Thyroid gland (tissue), 4 donors: ENCODE data around the gene SMCO2. TPM values are rescaled to one million over a fixed set of nuclear protein-coding genes. Genes with fewer than 3 reads are reported as not detected.

ENCODE experiments used
- DNase-seq, 2 donors: peaks; one replicate each; pipeline ENCODE4 v3.0.0-alpha.2; 2019
- H3K27ac ChIP-seq, 3 donors: fragments of 200-600 bp; sonication (generic); 1 replicate in 2 of 3; 2 replicates in 1 of 3; pipeline ENCODE4 v1.5.1; 2016 to 2019; ENCODE audit warnings: mild to moderate bottlenecking in 1 of 3, moderate library complexity in 1 of 3
- H3K27me3 ChIP-seq: fragments of 200-600 bp; sonication (generic); one replicate; pipeline ENCODE4 v1.5.1; 2019
- H3K36me3 ChIP-seq, 2 donors: fragments of 200-600 bp; sonication (generic); one replicate each; pipeline ENCODE4 v1.5.1; 2016 to 2019
- H3K4me1 ChIP-seq, 2 donors: fragments of 200-600 bp; sonication (generic); one replicate each; pipeline ENCODE4 v1.5.1; 2017 to 2019
- H3K4me3 ChIP-seq, 3 donors: fragments of 200-600 bp; sonication (generic); replicated peaks in 1 of 3; 1 replicate in 2 of 3; 2 replicates in 1 of 3; pipeline ENCODE4 v1.5.1; 2016; ENCODE audit warnings: mild to moderate bottlenecking in 1 of 3
- H3K9me3 ChIP-seq: fragments of 200-600 bp; sonication (generic); one replicate; pipeline ENCODE4 v1.5.1; 2017
- POLR2A ChIP-seq, 2 donors: fragments of 450-650 bp; IDR thresholded peaks; one replicate each; pipeline ENCODE4 v1.6.1; 2017; ENCODE audit warnings: antibody characterized with exemption in 2 of 2, mild to moderate bottlenecking in 2 of 2, moderate library complexity in 1 of 2
- whole genome bisulfite sequencing, 2 donors: methylation state at CpG; one replicate each; pipeline ENCODE4 v1.1.5; 2017; 5-methylcytosine and 5-hydroxymethylcytosine counted together
- intact Hi-C: fragments of 100-400 bp; cut with DNase I; formaldehyde crosslinking; loops from one replicate; pipeline ENCODE4 v1.15.1; 2023
- total RNA-seq, 4 donors: library from RNA; depleted of rRNA; stranded (reverse); fragments of >200 nt; gene quantifications; one replicate each; pipeline ENCODE4 v1.2.3, GENCODE V29; 2016
- TF ChIP-seq, protein P1 (sequence below), 6 experiments: fragments of 200-600 bp in 3 of 6; fragments of 450-650 bp in 3 of 6; sonication (generic) in 3 of 6; IDR thresholded peaks; one replicate each; pipeline ENCODE4 v1.5.1; 2016 to 2019; ENCODE audit warnings: antibody characterized with exemption in 6 of 6, mild to moderate bottlenecking in 2 of 6, inconsistent platforms in 1 of 6, moderate library complexity in 1 of 6

Gene SMCO2
- total RNA-seq, 4 donors from 2014 or later, result not detected

- intact Hi-C loops, result no loop called here
- H3K9me3 ChIP-seq, result no peaks in the 10 kb centered on the region
- no peaks in the 10 kb centered on the region for H3K27me3 ChIP-seq
- no peak overlapping the region for H3K27ac ChIP-seq
- DNase-seq, result no peak
- H3K4me3 ChIP-seq, result no peak overlapping the region
- H3K4me1 ChIP-seq, result no peaks in the 10 kb centered on the region
- H3K36me3 ChIP-seq, result no peaks in the 10 kb centered on the region
- 78 to 80% methylated on average over 1 of the region's 1 CpG for WGBS, 2 donors
- TF ChIP-seq POLR2A (IDR thresholded peaks at IDR 0.05), result no peak
- TF ChIP-seq, protein P1, sequence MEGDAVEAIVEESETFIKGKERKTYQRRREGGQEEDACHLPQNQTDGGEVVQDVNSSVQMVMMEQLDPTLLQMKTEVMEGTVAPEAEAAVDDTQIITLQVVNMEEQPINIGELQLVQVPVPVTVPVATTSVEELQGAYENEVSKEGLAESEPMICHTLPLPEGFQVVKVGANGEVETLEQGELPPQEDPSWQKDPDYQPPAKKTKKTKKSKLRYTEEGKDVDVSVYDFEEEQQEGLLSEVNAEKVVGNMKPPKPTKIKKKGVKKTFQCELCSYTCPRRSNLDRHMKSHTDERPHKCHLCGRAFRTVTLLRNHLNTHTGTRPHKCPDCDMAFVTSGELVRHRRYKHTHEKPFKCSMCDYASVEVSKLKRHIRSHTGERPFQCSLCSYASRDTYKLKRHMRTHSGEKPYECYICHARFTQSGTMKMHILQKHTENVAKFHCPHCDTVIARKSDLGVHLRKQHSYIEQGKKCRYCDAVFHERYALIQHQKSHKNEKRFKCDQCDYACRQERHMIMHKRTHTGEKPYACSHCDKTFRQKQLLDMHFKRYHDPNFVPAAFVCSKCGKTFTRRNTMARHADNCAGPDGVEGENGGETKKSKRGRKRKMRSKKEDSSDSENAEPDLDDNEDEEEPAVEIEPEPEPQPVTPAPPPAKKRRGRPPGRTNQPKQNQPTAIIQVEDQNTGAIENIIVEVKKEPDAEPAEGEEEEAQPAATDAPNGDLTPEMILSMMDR (IDR thresholded peaks at IDR 0.05), result no peak
Observed at GRCh38 chr12:27480016-27480415, 33.5 kb downstream of the SMCO2 start.

DNA sequence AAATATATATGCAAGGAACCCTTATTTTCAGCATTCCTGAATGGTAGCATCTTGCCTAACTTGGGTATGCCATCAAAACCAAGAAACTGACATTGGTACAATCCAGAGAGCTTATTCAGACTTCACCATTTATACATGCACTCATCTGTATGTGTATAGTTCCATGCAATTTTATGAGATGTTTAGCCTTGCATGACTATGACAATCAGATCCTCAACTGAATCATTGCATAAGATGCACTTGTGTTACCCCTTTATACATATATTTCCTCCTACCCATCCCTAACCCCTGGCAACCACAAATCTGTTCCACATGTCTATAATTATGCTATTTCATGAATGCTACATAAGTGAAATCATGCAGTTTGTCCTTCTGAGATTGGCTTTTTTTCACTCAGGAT lies 40.4 kb downstream of the SMCO2 start:
- TF ChIP-seq, protein P1 (IDR thresholded peaks at IDR 0.05), result no peak
- no peak for TF ChIP-seq POLR2A (IDR thresholded peaks at IDR 0.05)
- DNase-seq, result no peak
- no peaks in the 10 kb centered on the region for H3K4me1 ChIP-seq
- no peak overlapping the region for H3K4me3 ChIP-seq
- no peaks in the 10 kb centered on the region for H3K27me3 ChIP-seq
- no peak overlapping the region for H3K27ac ChIP-seq
- H3K36me3 ChIP-seq, result no peaks in the 10 kb centered on the region
- intact Hi-C loops, result no loop called here
- no peaks in the 10 kb centered on the region for H3K9me3 ChIP-seq

GRCh38 chr12:27488479-27488878 lies 41.9 kb downstream of the SMCO2 start:
- intact Hi-C loops, result no loop called here
- WGBS, 2 donors, result 83 to 88% methylated on average over 5 of the region's 5 CpGs
- Histone ChIP-seq H3K9me3 (no peaks in the 10 kb centered on the region), H3K27ac (no peak overlapping the region), H3K4me1 (no peaks in the 10 kb centered on the region), H3K36me3 (no peaks in the 10 kb centered on the region), H3K4me3 (no peak overlapping the region), H3K27me3 (no peaks in the 10 kb centered on the region)
- no peak for DNase-seq
- TF ChIP-seq, protein P1 (IDR thresholded peaks at IDR 0.05), result no peak
- TF ChIP-seq POLR2A (IDR thresholded peaks at IDR 0.05), result no peak

GRCh38 chr12:27491226-27491625 lies 44.7 kb downstream of the SMCO2 start:
- Histone ChIP-seq H3K4me3 (no peak overlapping the region), H3K4me1 (no peaks in the 10 kb centered on the region), H3K36me3 (no peaks in the 10 kb centered on the region), H3K27ac (no peak overlapping the region), H3K9me3 (no peaks in the 10 kb centered on the region), H3K27me3 (no peaks in the 10 kb centered on the region)
- intact Hi-C loops, result no loop called here
- DNase-seq, result no peak
- TF ChIP-seq, protein P1 (IDR thresholded peaks at IDR 0.05), result no peak
- no peak for TF ChIP-seq POLR2A (IDR thresholded peaks at IDR 0.05)
- WGBS, 2 donors, result 87 to 90% methylated on average over 2 of the region's 2 CpGs

DNA sequence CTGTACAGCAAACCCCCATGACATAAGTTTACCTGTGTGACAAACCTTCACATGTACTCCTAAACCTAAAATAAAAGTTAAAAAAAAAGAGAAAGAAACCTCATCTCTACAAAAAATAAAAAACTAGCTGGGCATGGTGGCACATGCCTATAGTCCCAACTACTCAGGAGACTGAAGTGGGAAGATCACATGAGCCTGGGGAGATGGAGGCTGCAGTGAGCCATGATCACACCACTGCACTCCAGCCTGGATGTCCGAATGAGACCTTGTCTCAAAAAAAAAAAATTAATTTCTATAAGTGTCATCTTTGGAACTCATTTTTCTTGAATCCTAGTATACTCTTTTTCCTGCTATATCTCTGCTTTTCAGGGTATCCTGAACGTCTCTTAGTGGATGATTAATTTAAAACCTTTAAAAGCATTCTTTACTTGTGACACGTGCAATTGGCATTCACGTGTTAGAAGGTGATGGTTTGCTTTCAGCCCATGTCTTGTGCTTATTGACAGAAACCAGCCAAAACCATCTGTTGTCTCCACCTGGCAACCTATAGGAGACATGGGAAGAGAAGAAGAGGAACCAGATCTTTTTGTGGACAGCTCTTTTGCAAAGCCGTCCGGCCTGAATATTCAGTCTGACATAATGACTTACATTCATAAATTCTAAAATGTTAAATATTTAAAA lies 46.9 kb downstream of the SMCO2 start:
- no peak for TF ChIP-seq POLR2A (IDR thresholded peaks at IDR 0.05)
- TF ChIP-seq, protein P1 (IDR thresholded peaks at IDR 0.05), result no peak
- DNase-seq, result no peak
- Histone ChIP-seq H3K27ac (no peak overlapping the region), H3K9me3 (no peaks in the 10 kb centered on the region), H3K4me1 (no peaks in the 10 kb centered on the region), H3K27me3 (no peaks in the 10 kb centered on the region), H3K4me3 (no peak overlapping the region), H3K36me3 (no peaks in the 10 kb centered on the region)
- 78 to 83% methylated on average over 6 of the region's 6 CpGs for WGBS, 2 donors
- intact Hi-C loops, result no loop called here
